Astrocyte of the cerebellum (primary cell): ENCODE measurements around the gene FNDC3A.

Experiments
- DNase-seq: peaks from one replicate; pipeline ENCODE4 v3.0.0-alpha.2; 2011; ENCODE audit warnings: low read depth
- H3K4me3 ChIP-seq: 2 replicates; pipeline ENCODE4 v1.5.1; 2011; ENCODE audit warnings: mild to moderate bottlenecking, low read depth, low read length, moderate library complexity
- CTCF ChIP-seq: IDR thresholded peaks from 2 replicates; pipeline ENCODE4 v1.5.1; 2012; ENCODE audit warnings: low read length, low read depth, moderate library complexity, mild to moderate bottlenecking; ENCODE audit errors: missing control alignments
- in situ Hi-C: cut with HindIII; loops from 2 replicates; pipeline ENCODE4 v1.10.0; 2017; ENCODE audit warnings: low sequenced_read_pairs

FNDC3A gene

DNA sequence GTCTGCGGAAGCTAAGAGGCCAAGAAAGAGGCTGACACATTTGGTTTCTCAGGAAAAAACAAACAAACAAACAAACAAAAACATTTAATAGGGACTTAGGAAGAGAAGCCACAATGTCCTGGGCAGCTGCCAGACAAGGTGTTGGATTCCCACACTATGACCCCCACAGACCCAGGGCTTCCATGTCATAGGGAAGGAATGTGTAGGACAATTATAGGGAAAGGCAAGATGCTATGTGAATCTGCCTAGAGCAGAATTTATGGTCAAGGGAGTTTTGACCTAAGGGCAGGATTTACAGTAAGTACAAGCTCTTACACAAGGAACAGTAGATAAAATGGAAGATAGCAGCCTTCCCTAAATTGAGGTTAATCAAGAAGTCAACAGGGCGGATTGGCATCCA is 262.9 kb downstream of the FNDC3A start:
- H3K4me3 ChIP-seq: no peak overlapping the region
- TF ChIP-seq CTCF: no peak
- in situ Hi-C loops: no loop called here
- DNase-seq: no peak

DNA sequence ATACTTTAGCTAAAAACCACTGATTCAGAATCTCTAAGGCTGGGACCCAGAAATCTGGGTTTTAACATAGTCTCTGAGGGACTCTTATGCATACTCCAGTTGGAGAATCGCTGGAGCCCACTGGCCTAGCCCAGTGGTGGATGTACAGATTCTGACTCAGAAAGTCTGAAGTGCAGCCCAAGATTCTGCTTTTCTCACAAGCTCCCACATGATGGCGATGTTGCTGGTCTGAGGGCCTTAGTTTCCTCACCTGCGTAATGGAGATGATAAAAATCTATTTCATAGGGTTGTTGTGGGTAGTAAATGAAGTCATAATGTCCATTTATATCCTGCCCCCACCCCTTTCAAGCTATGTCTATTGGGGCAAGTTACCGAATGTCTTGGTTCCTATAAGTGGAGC is 264.3 kb downstream of the FNDC3A start:
- DNase-seq: peak; percentile 5
- no peak overlapping the region for H3K4me3 ChIP-seq
- in situ Hi-C loops: no loop called here
- TF ChIP-seq CTCF: peak; percentile 59

DNA sequence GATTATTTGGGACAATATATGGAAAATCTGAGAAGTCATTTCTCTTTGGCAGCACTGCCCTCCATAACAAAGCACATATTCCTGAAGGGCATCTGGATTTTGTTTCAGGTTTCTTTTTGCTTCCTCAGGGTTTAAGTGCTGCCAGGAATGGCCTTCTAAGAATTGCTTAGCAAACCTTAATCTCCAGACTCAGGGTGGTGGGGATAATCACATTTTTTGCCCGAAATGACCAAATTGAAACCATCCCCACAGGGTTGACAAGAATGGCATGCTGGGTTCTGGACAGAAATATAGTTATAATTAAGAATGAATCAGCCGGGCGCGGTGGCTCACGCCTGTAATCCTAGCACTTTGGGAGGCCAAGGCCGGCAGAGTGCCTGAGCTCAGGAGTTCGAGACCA is 265.6 kb downstream of the FNDC3A start:
- no peak for DNase-seq
- TF ChIP-seq CTCF: no peak
- no peak overlapping the region for H3K4me3 ChIP-seq
- in situ Hi-C loops: no loop called here

DNA sequence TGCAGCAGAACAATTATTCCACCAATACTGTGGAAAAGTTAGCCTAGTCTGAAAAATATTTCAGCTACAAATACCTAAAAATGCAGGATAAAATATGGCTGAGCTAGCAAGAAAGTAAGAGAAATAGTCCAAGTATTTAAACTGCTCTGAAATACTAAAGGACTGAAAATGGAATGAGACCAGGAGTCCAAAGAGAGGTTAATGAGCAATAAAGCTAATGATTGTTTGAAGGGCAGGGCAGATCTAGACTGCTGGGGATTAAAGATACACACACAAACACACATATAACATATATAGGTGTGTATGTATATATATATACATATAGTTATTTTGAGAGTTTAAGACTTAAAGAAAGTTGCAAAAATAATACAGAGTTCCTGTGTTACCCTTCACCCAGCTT is 269.4 kb downstream of the FNDC3A start:
- TF ChIP-seq CTCF: no peak
- no peak overlapping the region for H3K4me3 ChIP-seq
- no peak for DNase-seq
- in situ Hi-C loops: no loop called here

- in situ Hi-C loops: no loop called here
- no peak for TF ChIP-seq CTCF
- no peak for DNase-seq
- H3K4me3 ChIP-seq: peak overlapping the region; percentile 92
Measured at GRCh38 chr13:49246850-49247642, 271.3 kb downstream of the FNDC3A start.

- DNase-seq: peak; percentile 93
- TF ChIP-seq CTCF: no peak
- H3K4me3 ChIP-seq: peak within 1 kb of the TSS; percentile 92
- in situ Hi-C loops: no loop called here
Measured at GRCh38 chr13:49247643-49248621, 272.2 kb downstream of the FNDC3A start, which contains the start of gene CDADC1. Gene CDADC1, plus strand, starts transcription at chr13:49247925. Its CDS starts 113 bp downstream, at chr13:49248038.
